WTC11 (cell line): Measurements from ENCODE around the gene AFF2.

Experiments
- CTCF ChIP-seq: fragments of 200-600 bp; IDR thresholded peaks from 2 replicates; pipeline ENCODE4 v1.8.0; 2022; ENCODE audit warnings: antibody characterized with exemption
- HMGA2 ChIP-seq: fragments of 250-450 bp; sonication (Bioruptor Pico); IDR thresholded peaks from 2 replicates; pipeline ENCODE4 v1.4.0; 2021; ENCODE audit warnings: mild to moderate bottlenecking, moderate library complexity
- MXD4 ChIP-seq: fragments of 250-450 bp; sonication (Bioruptor Pico); IDR thresholded peaks from 2 replicates; pipeline ENCODE4 v1.8.0; 2021; ENCODE audit warnings: mild to moderate bottlenecking, moderate library complexity, borderline replicate concordance
- ZNF138 ChIP-seq: sonication (generic); formaldehyde crosslinking; conservative IDR thresholded peaks from 2 replicates; pipeline ENCODE4 v1.8.1; 2022; ENCODE audit warnings: mild to moderate bottlenecking, moderate library complexity, missing genetic modification reagents
- TF ChIP-seq, protein P1 (sequence below): sonication (generic); formaldehyde crosslinking; IDR thresholded peaks from 2 replicates; pipeline ENCODE4 v1.8.0; 2022; ENCODE audit warnings: mild to moderate bottlenecking, missing genetic modification reagents

GRCh38 chrX:148664171-148664570 is 163.8 kb downstream of the AFF2 start:
- TF ChIP-seq, protein P1, sequence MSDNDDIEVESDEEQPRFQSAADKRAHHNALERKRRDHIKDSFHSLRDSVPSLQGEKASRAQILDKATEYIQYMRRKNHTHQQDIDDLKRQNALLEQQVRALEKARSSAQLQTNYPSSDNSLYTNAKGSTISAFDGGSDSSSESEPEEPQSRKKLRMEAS (CRISPR knock-in tag): no peak
- TF ChIP-seq MXD4 (CRISPR knock-in tag): no peak
- no peak for TF ChIP-seq ZNF138 (CRISPR knock-in tag)
- no peak for TF ChIP-seq CTCF
- no peak for TF ChIP-seq HMGA2
